ENCODE data around the gene ZNF3.

GRCh38 chr7:100024020-100024619 lies 57.4 kb downstream of the ZNF3 start:
- TF ChIP-seq CTCF (IDR thresholded peaks at IDR 0.05) (no peak), POLR2AphosphoS5 (IDR thresholded peaks at IDR 0.05; ENCODE audit: low read depth, low read length) (no peak), SIN3A (IDR thresholded peaks at IDR 0.05; ENCODE audit: borderline replicate concordance, insufficient read depth, low read depth, low read length) (no peak)

Measured in Panc1 (cell line).